Measurements from ENCODE around the gene LMAN2L. TPM values are rescaled to one million over a fixed set of nuclear protein-coding genes. Genes with fewer than 3 reads are reported as not detected.

The LMAN2L gene
- total and polyA plus RNA-seq, 2 of the 8 experiments (the other 6 are each of a cell fraction or from before 2014, with no cell fraction given): 14.3 to 17.6 TPM

GRCh38 chr2:96689431-96689991, 50.4 kb downstream of the LMAN2L start (continued):
- TF ChIP-seq TEAD4 (IDR thresholded peaks at IDR 0.05; ENCODE audit: low read depth, low read length) (no peak), YY1 (IDR thresholded peaks at IDR 0.05; ENCODE audit: low read depth, low read length) (no peak), CHD2 (IDR thresholded peaks at IDR 0.05; ENCODE audit: low read length) (no peak), TBP (IDR thresholded peaks at IDR 0.05; ENCODE audit: low read depth, low read length) (no peak), CHD7 (IDR thresholded peaks at IDR 0.05; ENCODE audit: insufficient replicate concordance, low read length) (no peak), ZNF274 (IDR thresholded peaks at IDR 0.05; ENCODE audit: borderline replicate concordance, extremely low read depth, low read length) (no peak), HDAC6 (IDR thresholded peaks at IDR 0.05; ENCODE audit: low read depth, low read length) (no peak), PHF8 (conservative IDR thresholded peaks at IDR 0.05; ENCODE audit: low read depth, low read length) (no peak)

Measured in H1 (cell line).